Stimulated activated naive B cell treated with anti-CD40 and anti-IgM and Interleukin-4, amounts not matched to agents 10 μg/mL and 1 μg/mL and 100 μg/mL, for 72 hours (primary cell): ENCODE results near the gene CHRNB4.

ENCODE experiments used
- ATAC-seq, 2 donors: fragments of 150-1000 bp; cut with Tn5 transposase; replicated peaks; 2 replicates each; pipeline ENCODE4 v1.10.0; 2021; ENCODE audit warnings: moderate library complexity in 1 of 2
- DNase-seq: peaks from one replicate; pipeline ENCODE4 v3.0.0; 2021
- H3K27ac Mint-ChIP-seq: one replicate; pipeline ENCODE4 v1.8.0; 2022; ENCODE audit warnings: mild to moderate bottlenecking, mixed read lengths
- H3K27me3 Mint-ChIP-seq, 2 donors: one replicate each; pipeline ENCODE4 v1.8.0; 2022; ENCODE audit warnings: mixed read lengths in 2 of 2
- H3K36me3 Mint-ChIP-seq, 2 donors: one replicate each; pipeline ENCODE4 v1.8.0; 2022; ENCODE audit warnings: mixed read lengths in 2 of 2, mild to moderate bottlenecking in 1 of 2
- H3K4me1 Mint-ChIP-seq, 2 donors: one replicate each; pipeline ENCODE4 v1.8.0; 2022; ENCODE audit warnings: mixed read lengths in 2 of 2, mild to moderate bottlenecking in 1 of 2
- H3K4me3 Mint-ChIP-seq, 2 donors: one replicate each; pipeline ENCODE4 v1.8.0; 2022; ENCODE audit warnings: mild to moderate bottlenecking in 2 of 2, mixed read lengths in 2 of 2, moderate library complexity in 1 of 2
- H3K9me3 Mint-ChIP-seq, 2 donors: one replicate each; pipeline ENCODE4 v1.8.0; 2022; ENCODE audit warnings: mixed read lengths in 2 of 2, mild to moderate bottlenecking in 1 of 2

The CHRNB4 gene

GRCh38 chr15:78633348-78633747, 7.7 kb downstream of the CHRNB4 start:
- H3K4me3 Mint-ChIP-seq, result no peak overlapping the region
- peaks cover 19 to 27% of the 10 kb centered on the region in 2 donors for H3K27me3 Mint-ChIP-seq

GRCh38 chr15:78630886-78631633, 9.9 kb downstream of the CHRNB4 start:
- no peak overlapping the region for H3K4me3 Mint-ChIP-seq
- H3K27ac Mint-ChIP-seq, result no peak overlapping the region
- DNase-seq (no peak), ATAC-seq (no peak)
- H3K27me3 Mint-ChIP-seq, result peaks cover 19 to 36% of the 10 kb centered on the region in 2 donors
- H3K4me1 Mint-ChIP-seq, result no peaks in the 10 kb centered on the region
- peaks cover 0 to 3% of the 10 kb centered on the region in 2 donors for H3K36me3 Mint-ChIP-seq
- peaks cover 7 to 12% of the 10 kb centered on the region in 2 donors for H3K9me3 Mint-ChIP-seq

More at GRCh38 chr15:78633348-78633747, 7.7 kb downstream of the CHRNB4 start:
- H3K4me1 Mint-ChIP-seq, result peaks cover 0 to 6% of the 10 kb centered on the region in 2 donors
- no peak overlapping the region for H3K27ac Mint-ChIP-seq
- ATAC-seq (no peak), DNase-seq (no peak)
- peaks cover 7 to 12% of the 10 kb centered on the region in 2 donors for H3K9me3 Mint-ChIP-seq
- peaks cover 0 to 3% of the 10 kb centered on the region in 2 donors for H3K36me3 Mint-ChIP-seq

- no peak for DNase-seq
- H3K27me3 Mint-ChIP-seq, result peaks cover 19 to 36% of the 10 kb centered on the region in 2 donors
- H3K27ac Mint-ChIP-seq, result no peak overlapping the region
- H3K9me3 Mint-ChIP-seq, result peaks cover 7 to 12% of the 10 kb centered on the region in 2 donors
- no peak overlapping the region for H3K4me3 Mint-ChIP-seq
- no peaks in the 10 kb centered on the region for H3K4me1 Mint-ChIP-seq
- peaks cover 0 to 3% of the 10 kb centered on the region in 2 donors for H3K36me3 Mint-ChIP-seq
- ATAC-seq, result no peak
Measured at GRCh38 chr15:78629716-78630065, 11.3 kb downstream of the CHRNB4 start.

DNA sequence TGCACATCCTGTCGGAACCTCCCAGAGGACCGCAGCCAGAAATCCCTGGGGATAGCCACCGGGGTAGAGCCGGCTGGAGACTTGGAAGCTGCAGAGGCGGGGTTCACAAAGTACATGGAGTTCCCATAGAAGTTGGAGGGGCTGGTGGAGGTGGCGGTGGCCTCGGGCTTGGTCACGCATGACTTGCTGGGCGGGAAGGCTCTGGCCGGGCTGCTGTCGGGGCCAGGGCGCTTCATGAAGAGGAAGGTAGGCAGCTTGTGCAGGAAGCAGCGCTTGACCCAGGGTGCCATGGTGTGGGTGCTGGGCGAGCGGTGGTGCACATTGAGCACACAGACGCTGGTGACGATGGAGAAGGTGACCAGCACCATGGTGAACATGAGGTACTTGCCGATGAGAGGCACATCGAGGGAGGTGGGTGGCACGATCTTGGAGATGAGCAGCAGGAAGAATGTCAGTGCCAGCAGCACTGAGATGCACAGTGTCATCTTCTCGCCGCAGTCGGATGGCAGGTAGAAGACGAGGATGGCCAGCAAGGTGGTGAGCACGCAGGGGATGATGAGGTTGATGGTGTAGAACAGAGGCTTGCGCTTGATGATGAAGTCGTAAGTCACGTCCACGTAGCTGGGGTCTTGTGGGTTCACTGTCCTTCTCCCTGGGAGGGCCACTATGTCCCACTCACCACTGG, 11.8 kb downstream of the CHRNB4 start:
- H3K4me1 Mint-ChIP-seq, result no peaks in the 10 kb centered on the region
- no peak overlapping the region for H3K27ac Mint-ChIP-seq
- no peak for ATAC-seq
- H3K9me3 Mint-ChIP-seq, result peaks cover 7 to 12% of the 10 kb centered on the region in 2 donors
- no peak overlapping the region for H3K4me3 Mint-ChIP-seq
- H3K36me3 Mint-ChIP-seq, result peaks cover 0 to 3% of the 10 kb centered on the region in 2 donors
- peaks cover 22 to 36% of the 10 kb centered on the region in 2 donors for H3K27me3 Mint-ChIP-seq
- no peak for DNase-seq

DNA sequence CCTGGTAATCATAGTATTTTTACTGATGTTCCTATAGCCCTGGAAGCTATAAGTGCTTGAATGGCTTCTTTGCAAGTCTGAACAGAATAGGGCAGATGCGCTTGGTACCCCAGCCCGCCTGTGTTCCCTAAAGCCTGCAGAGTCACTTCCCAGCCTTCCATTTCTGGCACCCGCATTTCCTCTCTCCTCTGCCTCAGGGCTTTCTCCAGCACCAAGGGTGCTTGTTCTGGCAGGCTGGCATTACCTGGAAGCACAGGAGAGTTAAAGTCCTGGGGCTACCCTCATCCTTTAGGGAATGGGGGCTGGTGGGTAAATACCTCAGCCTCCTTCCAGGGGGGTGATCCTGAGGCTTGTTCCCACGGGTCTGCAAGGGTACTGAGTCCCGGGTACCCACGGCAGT, 12.8 kb downstream of the CHRNB4 start:
- peaks cover 4 to 6% of the 10 kb centered on the region in 2 donors for H3K9me3 Mint-ChIP-seq
- no peaks in the 10 kb centered on the region for H3K36me3 Mint-ChIP-seq
- H3K4me1 Mint-ChIP-seq, result no peaks in the 10 kb centered on the region
- no peak overlapping the region for H3K27ac Mint-ChIP-seq
- no peak for ATAC-seq
- DNase-seq, result no peak
- peaks cover 26 to 36% of the 10 kb centered on the region in 2 donors for H3K27me3 Mint-ChIP-seq
- no peak overlapping the region for H3K4me3 Mint-ChIP-seq

- DNase-seq, result no peak
- H3K27ac Mint-ChIP-seq, result no peak overlapping the region
- no peak overlapping the region for H3K4me3 Mint-ChIP-seq
- no peaks in the 10 kb centered on the region for H3K4me1 Mint-ChIP-seq
- no peaks in the 10 kb centered on the region for H3K9me3 Mint-ChIP-seq
- peaks cover 29 to 35% of the 10 kb centered on the region in 2 donors for H3K27me3 Mint-ChIP-seq
- no peak for ATAC-seq
- no peaks in the 10 kb centered on the region for H3K36me3 Mint-ChIP-seq
Measured at GRCh38 chr15:78627348-78627747, 13.7 kb downstream of the CHRNB4 start.

- ATAC-seq (no peak), DNase-seq (no peak)
- Mint-ChIP-seq H3K4me1 (no peaks in the 10 kb centered on the region), H3K36me3 (no peaks in the 10 kb centered on the region), H3K27me3 (peaks cover 35 to 38% of the 10 kb centered on the region in 2 donors), H3K9me3 (no peaks in the 10 kb centered on the region), H3K27ac (no peak overlapping the region), H3K4me3 (no peak overlapping the region)
Measured at GRCh38 chr15:78626381-78626995, 14.5 kb downstream of the CHRNB4 start.

DNA sequence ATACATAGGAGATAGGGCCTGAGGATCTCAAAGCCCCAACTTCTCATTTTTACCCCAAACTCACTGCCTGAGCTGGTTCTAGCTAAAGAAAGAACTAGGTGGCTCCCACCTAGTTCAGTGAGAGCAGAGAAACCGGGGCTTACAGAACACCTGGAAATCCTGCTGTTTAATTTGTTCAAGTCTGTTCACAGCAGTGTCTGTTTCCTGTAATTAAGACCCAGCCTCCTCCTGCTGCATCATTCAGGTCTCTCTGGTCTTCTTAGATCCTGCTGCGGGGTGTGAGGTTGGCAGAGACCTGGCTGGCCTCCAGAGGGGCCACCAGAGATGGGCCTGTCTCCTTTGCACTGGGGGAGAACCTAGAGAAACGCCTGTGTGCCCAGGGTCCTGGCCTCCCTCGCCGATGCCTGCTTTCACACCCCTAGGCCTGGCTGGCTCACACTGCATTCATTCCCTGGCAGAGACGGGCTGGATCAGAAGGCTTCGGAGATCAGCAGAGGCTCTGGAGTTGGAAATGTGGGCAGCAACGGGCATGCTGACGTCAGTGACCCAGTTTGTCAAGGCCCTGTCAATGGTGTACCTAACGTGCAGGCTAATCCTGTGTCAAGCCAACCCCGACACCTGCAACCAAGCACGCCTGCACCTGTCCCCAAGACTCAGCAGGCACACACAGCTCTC, 15.3 kb downstream of the CHRNB4 start:
- Mint-ChIP-seq H3K27ac (no peak overlapping the region), H3K27me3 (peaks cover 39 to 44% of the 10 kb centered on the region in 2 donors), H3K36me3 (no peaks in the 10 kb centered on the region), H3K4me3 (no peak overlapping the region), H3K9me3 (no peaks in the 10 kb centered on the region), H3K4me1 (no peaks in the 10 kb centered on the region)
- DNase-seq (no peak), ATAC-seq (no peak)

GRCh38 chr15:78624651-78625590, 16.1 kb downstream of the CHRNB4 start:
- Mint-ChIP-seq H3K9me3 (no peaks in the 10 kb centered on the region), H3K27ac (no peak overlapping the region), H3K27me3 (peaks cover 42 to 47% of the 10 kb centered on the region in 2 donors), H3K36me3 (no peaks in the 10 kb centered on the region), H3K4me1 (peaks cover under 1 to 3% of the 10 kb centered on the region in 2 donors), H3K4me3 (no peak overlapping the region)
- ATAC-seq (no peak), DNase-seq (no peak)

DNA sequence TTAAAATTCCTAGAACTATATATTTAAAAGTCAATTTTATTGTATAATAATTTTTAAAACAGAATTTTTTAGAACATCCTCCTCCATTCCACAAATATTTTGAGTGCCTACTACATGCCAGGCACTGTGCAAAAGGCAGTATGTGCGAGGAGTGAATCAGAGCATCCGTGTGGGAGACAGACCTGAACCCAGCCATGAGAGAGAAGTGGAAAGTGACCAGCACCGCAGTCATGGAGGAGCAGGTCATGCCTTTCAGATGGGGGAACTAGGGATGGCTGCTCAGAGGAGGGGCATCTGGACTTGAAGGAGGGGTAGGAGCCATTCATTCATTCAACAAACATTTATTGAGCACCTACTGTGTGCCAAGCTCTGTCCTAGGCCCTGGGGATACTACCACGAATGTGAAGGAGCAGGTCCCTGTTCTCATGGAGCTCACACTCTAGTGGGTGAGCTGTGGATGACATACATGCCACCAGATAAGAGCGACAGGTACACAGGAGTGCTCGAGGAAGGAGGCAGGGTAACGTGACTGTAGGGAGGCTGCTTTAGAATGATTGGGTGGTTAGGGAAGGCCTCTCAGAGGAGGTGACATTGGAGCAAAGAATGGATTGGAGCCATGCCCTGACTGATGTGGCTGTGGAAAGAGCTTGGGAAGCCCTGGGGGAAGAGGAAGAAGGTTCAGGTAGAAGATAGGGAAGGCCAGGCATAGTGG, 17.1 kb downstream of the CHRNB4 start:
- Mint-ChIP-seq H3K27ac (no peak overlapping the region), H3K4me1 (peaks cover 5 to 9% of the 10 kb centered on the region in 2 donors), H3K27me3 (peaks cover 43 to 47% of the 10 kb centered on the region in 2 donors), H3K4me3 (no peak overlapping the region), H3K9me3 (no peaks in the 10 kb centered on the region), H3K36me3 (no peaks in the 10 kb centered on the region)
- no peak for DNase-seq
- no peak for ATAC-seq

- ATAC-seq (no peak), DNase-seq (no peak)
- H3K27ac Mint-ChIP-seq, result no peak overlapping the region
- H3K9me3 Mint-ChIP-seq, result no peaks in the 10 kb centered on the region
- no peaks in the 10 kb centered on the region for H3K36me3 Mint-ChIP-seq
- H3K4me3 Mint-ChIP-seq, result no peak overlapping the region
- H3K4me1 Mint-ChIP-seq, result peaks cover 9% of the 10 kb centered on the region in 2 donors
- peaks cover 46 to 50% of the 10 kb centered on the region in 2 donors for H3K27me3 Mint-ChIP-seq
Measured at GRCh38 chr15:78621810-78622402, 19.1 kb downstream of the CHRNB4 start.

DNA sequence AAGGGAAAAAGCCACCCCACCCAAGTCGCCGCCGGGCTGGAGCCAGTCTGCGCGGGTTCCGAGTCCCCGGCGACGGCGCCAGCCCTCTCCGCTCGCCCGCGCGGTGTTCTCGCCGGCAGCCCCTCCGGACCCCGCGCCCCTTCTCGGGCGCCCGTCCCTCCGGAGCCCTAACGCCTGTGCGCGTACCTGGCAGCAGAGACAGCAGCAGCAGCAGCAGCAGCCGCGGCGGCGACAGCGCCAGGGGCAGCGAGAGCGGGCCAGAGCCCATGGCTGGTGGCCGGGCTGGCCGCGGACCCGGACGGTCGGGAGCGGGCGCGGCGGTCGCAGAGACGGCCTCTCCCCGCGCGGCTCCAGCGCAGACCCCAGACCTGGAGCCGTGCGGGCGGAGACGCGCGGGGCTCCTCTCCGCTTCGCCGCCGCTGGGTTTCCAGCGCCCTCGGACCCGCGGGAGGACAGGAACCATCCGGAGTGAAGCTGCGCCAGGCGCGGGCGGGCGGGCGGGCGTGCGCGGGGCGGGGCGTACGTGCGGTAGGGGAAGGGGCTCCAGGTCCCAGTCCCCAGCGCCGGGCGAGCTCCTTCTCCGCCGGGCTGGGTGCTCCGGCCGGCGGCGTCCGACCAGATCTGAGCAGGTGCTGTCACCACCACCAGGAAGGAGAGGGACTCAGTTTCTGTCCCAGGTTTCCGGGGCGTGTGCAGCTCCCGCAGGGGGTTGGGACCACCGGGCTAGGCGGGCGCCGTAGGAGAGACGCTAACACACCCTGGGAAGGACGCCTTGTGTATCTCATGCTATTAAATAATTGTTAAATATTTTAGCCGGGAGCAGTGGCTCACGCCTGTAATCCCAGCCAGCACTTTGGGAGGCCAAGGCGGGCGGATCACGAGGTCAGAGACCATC, 20.2 kb downstream of the CHRNB4 start, which contains the start of gene CHRNA3:
Gene CHRNA3 (minus strand): TSS at position 470 of the 895 bp plus-strand sequence. CDS start 202 bp downstream, at position 268.
- Mint-ChIP-seq H3K4me1 (peaks cover 9% of the 10 kb centered on the region in 2 donors), H3K9me3 (no peaks in the 10 kb centered on the region), H3K27me3 (peaks cover 39 to 50% of the 10 kb centered on the region in 2 donors), H3K27ac (peak within 1 kb of the TSS; percentile 44), H3K36me3 (no peaks in the 10 kb centered on the region), H3K4me3 (peak within 1 kb of the TSS in 1 of 2 donors; percentile 49)
- ATAC-seq (peak; percentile 22 to 28), DNase-seq (no peak)
